Ovary (tissue), 9 donors: ENCODE data around the gene AK9. TPM values are rescaled to one million over a fixed set of nuclear protein-coding genes. Genes with fewer than 3 reads are reported as not detected.

Experiments used
- DNase-seq, 5 donors: peaks; one replicate each; pipeline ENCODE4 v3.0.0-alpha.2; 2019 to 2020
- H3K27ac ChIP-seq, 2 donors: fragments of 200-600 bp; one replicate each; pipeline versions ENCODE4 v1.5.1 to v1.8.0; 2019 to 2022
- H3K27me3 ChIP-seq: fragments of 200-600 bp; one replicate; pipeline ENCODE4 v1.8.0; 2022
- H3K36me3 ChIP-seq: fragments of 200-600 bp; sonication (generic); one replicate; pipeline ENCODE4 v1.5.1; 2019
- H3K4me1 ChIP-seq: one replicate; pipeline ENCODE4 v1.8.1; 2013; ENCODE audit warnings: mild to moderate bottlenecking, moderate library complexity; ENCODE audit not compliant: insufficient read depth
- H3K4me3 ChIP-seq: fragments of 200-600 bp; sonication (generic); one replicate; pipeline ENCODE4 v1.5.1; 2017
- H3K9me3 ChIP-seq, 2 donors: fragments of 200-600 bp in 1 of 2; sonication (generic) in 1 of 2; one replicate each; pipeline versions ENCODE4 v1.5.1 to v1.8.1; 2013 to 2019; ENCODE audit warnings: mild to moderate bottlenecking in 1 of 2, moderate library complexity in 1 of 2
- CTCF ChIP-seq, 3 donors: fragments of 450-650 bp in 2 of 3; fragments of 200-600 bp in 1 of 3; IDR thresholded peaks; one replicate each; pipeline versions ENCODE4 v1.5.1 to v1.8.0; 2016 to 2022; ENCODE audit warnings: antibody characterized with exemption in 3 of 3, mild to moderate bottlenecking in 1 of 3
- EP300 ChIP-seq: sonication (generic); formaldehyde crosslinking; IDR thresholded peaks from one replicate; pipeline ENCODE4 v1.6.1; 2017; ENCODE audit warnings: antibody characterized with exemption
- POLR2A ChIP-seq: fragments of 450-650 bp; IDR thresholded peaks from one replicate; pipeline ENCODE4 v1.6.1; 2017; ENCODE audit warnings: antibody characterized with exemption, mild to moderate bottlenecking, moderate library complexity
- WGBS, 3 donors: extraction: QIAGEN DNeasy Blood & Tissue Kit in 1 of 3; methylation state at CpG; one replicate each; pipeline versions ENCODE4 v1.1.5 to v1.1.7; 2013 to 2017; 5-methylcytosine and 5-hydroxymethylcytosine counted together
- intact Hi-C, 4 donors: fragments of 100-400 bp; cut with DNase I; formaldehyde crosslinking; loops; one replicate each; pipeline versions ENCODE4 v1.11.0 to v1.15.1; 2022 to 2023
- polyA plus RNA-seq, 2 donors: library from polyadenylated mRNA; stranded (reverse); fragments of 200-250 nt in 1 of 2; fragments of 350-450 nt in 1 of 2; fragmentation: Illumina TruSeq in 1 of 2; extraction: RNeasy Lipid Tissue Mini Kit (QIAGEN cat#74804) in 1 of 2; gene quantifications; one replicate each; pipeline ENCODE4 v1.2.3, GENCODE V29; 2013 to 2014
- total RNA-seq, 7 donors: library from RNA; depleted of rRNA in 2 of 7; stranded (reverse); fragments of >200 nt in 2 of 7; fragmentation: NEBNext Ultra II Directional in 3 of 7; extraction: Animal tissue kit (Norgen Biotek cat#: 25700) in 3 of 7; gene quantifications; one replicate each; pipeline versions ENCODE4 v1.1.0 to v1.2.4, GENCODE V29; 2016 to 2023
- donor health status: DM: no; HTN: no; CAD: no; lungs with moderate emphysema.
- donor health status: DM: no; HTN: no; CAD: no.
- donor health status: Bipolar disorder and iron deficiency.
- donor health status: DM: yes; HTN: yes; CAD: no.
- donor health status: DM: no; HTN: no; CAD: no.
- donor health status: DM: yes; HTN: yes; CAD: no.

The AK9 gene
- total and polyA plus RNA-seq, 9 donors = 2.9 to 17.5 (median 9.2) TPM

GRCh38 chr6:109451376-109451775 lies 239.6 kb downstream of the AK9 start:
- intact Hi-C loops = no loop called here
- H3K4me3 ChIP-seq = no peak overlapping the region
- TF ChIP-seq POLR2A = no peak
- no peak for TF ChIP-seq EP300
- no peak for TF ChIP-seq CTCF (IDR thresholded peaks at IDR 0.05)
- no peaks in the 10 kb centered on the region for H3K9me3 ChIP-seq
- WGBS, 3 donors = 88 to 96% (median 94%) methylated on average over 7 of the region's 7 CpGs
- H3K27me3 ChIP-seq = no peaks in the 10 kb centered on the region
- H3K27ac ChIP-seq = no peak overlapping the region
- H3K4me1 ChIP-seq = peaks cover 3% of the 10 kb centered on the region
- H3K36me3 ChIP-seq = no peaks in the 10 kb centered on the region
- no peak for DNase-seq

GRCh38 chr6:109450801-109451200 lies 240.2 kb downstream of the AK9 start:
- DNase-seq = no peak
- no peaks in the 10 kb centered on the region for H3K27me3 ChIP-seq
- H3K4me1 ChIP-seq = no peaks in the 10 kb centered on the region
- H3K36me3 ChIP-seq = no peaks in the 10 kb centered on the region
- intact Hi-C loops = no loop called here
- no peak overlapping the region for H3K27ac ChIP-seq
- no peak for TF ChIP-seq CTCF (IDR thresholded peaks at IDR 0.05)
- TF ChIP-seq EP300 = no peak
- TF ChIP-seq POLR2A = no peak
- WGBS, 3 donors = 79 to 87% (median 83%) methylated on average over 3 of the region's 3 CpGs
- no peaks in the 10 kb centered on the region for H3K9me3 ChIP-seq
- H3K4me3 ChIP-seq = no peak overlapping the region

- intact Hi-C loops = no loop called here
These were observed 241.0 kb downstream of the AK9 start for GRCh38 chr6:109449795-109450673.

More at GRCh38 chr6:109449795-109450673, 241.0 kb downstream of the AK9 start:
- Histone ChIP-seq H3K4me1 (no peaks in the 10 kb centered on the region), H3K9me3 (no peaks in the 10 kb centered on the region), H3K36me3 (no peaks in the 10 kb centered on the region), H3K27me3 (no peaks in the 10 kb centered on the region), H3K27ac (no peak overlapping the region), H3K4me3 (no peak overlapping the region)
- TF ChIP-seq CTCF (IDR thresholded peaks at IDR 0.05) = no peak
- no peak for TF ChIP-seq EP300
- no peak for TF ChIP-seq POLR2A
- no peak for DNase-seq
- WGBS, 3 donors = 86 to 89% (median 86%) methylated on average over 16 of the region's 16 CpGs
